HG02759 (cell line): ENCODE measurements around the gene TMEM43.

Experiments used
- ATAC-seq: cut with Tn5 transposase; IDR thresholded peaks from one replicate; pipeline ENCODE4 v1.9.1; 2021; ENCODE audit warnings: mild to moderate bottlenecking, moderate library complexity; ENCODE audit not compliant: unreplicated experiment

TMEM43 gene

DNA sequence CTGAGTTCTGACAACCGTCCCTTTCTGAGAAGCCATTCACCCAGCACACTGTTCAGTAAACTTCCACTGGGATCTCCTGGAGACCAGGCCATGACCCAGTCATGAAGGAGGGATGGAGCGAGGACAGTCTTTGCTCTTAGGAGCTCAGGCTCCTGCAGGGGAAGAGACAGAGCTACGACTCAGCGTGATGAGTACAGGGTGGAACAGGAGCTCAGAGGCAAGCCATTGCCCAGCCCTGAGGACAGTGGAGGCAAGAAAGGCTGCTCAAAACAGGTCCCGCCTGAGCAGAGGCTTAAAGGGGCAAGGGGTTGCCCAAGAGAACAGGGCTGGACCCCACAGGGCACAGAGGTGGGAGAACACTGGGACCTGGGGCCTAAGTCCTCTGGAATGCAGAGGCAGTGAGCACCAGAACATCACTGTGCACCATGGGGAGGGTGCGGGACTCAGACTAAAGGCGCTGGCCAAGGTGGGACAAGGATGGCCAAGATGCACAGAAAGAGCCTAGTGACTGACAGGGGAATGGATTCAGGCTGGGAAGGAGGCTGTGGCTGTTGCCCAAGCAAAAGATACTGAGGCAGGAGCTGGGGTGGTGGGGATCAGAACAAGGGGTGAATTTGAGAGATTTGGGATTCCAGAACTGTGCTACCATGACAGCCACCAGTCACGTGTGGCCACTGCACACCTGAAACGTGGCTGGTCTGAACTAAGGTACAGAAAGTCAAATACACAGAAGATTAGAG is 25.8 kb downstream of the TMEM43 start:
- no peak for ATAC-seq

DNA sequence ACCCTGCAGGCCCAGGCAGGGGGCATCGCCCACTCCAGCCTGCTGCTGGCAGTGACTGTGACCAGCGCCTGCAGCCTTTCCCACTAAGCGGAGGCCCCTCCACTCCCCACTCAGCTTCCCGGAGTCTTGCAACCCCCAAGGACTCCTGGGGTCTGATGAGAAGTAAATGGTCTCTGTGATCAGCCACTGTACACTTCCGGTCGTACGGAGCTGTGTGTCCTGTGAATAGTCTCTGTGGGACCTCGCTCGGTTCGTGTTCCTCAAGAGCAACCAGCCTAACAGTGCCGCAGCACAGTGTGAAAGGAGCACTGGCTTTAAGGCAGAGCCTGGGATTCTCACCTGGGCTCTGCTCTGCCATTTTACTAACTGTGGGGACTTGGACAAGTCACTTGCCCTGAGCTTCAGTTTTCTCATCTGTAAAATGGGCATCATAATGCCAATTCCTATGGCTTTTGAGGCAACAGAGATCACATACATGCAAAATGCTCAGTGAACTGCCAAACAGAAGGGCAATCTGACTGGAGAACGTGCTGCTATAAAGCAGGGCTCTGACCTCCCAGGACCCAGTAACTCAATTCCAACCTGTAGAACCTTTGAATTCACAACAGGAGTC is 26.7 kb downstream of the TMEM43 start:
- no peak for ATAC-seq

DNA sequence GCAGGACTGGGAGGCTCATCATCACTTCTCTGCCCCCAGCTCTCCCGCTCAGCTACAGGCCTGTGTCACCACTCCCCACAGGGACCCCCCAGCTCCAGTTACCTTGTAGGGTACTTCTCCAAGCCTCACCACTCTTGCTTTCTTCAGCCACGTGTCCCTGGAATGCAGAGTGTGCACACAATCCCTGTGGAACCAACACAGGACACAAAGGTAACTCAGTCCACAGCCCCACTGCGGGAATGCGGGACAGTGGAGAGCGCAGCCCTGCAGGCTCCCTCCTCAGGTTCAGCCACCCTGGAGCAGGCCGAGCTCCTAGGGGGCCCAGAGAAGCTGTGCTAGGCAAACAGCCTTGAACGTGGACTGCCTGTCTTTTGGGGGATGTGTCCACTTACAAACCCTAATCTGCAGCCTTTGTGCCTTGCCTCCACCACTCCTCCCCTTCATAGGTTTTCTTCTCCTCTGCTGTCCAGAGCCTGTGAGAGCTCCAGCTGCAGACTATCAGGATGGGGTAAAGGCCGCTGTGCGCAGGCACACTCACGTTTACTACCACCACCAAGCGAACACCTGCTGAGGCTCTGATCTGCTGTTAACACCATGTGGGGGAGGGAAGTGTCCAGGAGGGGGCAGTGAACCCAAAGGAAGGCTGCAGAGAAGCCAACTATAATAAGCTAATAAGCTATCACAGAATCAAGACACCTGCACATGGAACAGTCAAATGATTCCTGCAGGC is 27.5 kb downstream of the TMEM43 start:
- no peak for ATAC-seq

DNA sequence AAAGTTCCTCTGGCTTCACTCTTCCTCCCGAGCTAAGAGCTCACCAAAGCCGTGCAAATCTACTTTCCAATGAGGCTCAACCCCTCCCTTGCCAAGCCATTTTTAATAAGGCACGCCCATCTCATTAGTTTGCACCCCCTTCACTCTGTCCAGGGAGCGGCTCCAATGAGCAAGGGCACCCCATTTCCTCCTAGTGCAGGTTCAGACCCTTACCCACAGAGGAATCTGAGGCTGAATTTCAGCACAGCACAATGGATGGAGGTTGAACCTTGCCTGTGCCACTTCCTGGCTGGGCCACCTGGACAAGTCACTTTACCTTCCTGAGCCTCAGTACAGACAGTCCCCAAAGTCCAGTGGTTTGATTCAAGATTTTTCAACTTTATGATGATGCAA is 28.1 kb downstream of the TMEM43 start:
- no peak for ATAC-seq

DNA sequence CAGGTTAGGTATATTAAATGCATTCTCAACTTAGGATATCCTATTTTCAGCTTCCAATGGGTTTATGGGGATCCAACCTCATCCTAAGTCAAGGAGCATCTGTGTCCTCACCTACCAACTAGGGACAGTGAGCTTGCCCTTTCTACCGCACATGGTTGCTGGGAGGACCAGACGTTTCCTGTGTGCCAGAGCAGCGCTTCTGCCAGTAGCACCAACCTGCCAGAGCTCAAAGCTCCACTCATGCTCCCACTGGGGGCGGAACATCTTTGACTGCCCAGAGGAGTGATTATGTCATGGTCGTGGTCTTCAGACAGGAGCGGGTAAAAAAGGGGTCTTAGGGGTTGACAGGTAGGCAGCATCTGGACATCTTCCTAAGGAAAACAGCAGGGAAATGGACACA is 28.8 kb downstream of the TMEM43 start:
- ATAC-seq: no peak

DNA sequence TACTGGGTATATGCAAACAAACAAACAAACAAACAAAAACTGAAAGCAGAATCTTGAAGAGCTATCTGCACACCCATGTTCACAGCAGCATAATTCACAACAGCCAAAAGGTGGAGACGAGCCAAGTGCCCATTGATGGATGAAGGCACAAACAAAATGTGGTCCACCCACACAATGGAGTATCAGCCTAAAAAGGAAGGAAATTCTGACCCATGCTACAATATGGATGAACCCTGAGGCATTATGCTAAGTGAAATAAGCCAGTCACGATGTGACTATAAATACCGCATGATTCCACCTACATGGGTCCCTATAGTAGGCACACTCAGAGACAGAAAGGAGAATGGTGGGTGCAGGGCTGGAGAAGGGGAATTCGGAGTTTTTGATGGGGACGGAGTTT is 29.4 kb downstream of the TMEM43 start:
- ATAC-seq: no peak

DNA sequence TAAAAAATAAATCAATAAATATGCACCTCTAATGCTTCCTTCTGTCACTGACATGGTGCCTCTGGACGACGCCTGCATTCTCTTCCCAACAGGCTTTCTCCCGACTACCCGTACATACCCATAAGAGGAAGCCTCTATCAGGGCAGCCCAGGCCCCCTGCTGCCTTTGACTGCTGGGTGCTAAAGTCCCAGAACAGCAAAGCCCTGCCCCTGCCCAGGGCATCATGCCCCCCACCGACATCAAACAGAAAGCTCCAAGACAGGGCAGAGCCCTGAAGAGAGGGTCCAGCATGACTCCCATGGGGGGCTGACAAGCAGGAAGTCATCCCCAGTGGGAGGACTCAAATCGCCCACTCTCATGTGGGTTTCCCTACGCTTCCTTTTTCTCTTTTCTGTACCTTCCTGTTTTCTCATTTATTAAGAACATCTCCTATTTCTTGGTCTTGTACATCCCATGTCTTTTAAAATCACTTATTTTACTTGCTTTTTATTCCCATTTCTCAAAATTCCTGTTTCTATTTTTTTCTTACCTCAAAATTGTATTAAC is 30.1 kb downstream of the TMEM43 start:
- ATAC-seq: no peak

DNA sequence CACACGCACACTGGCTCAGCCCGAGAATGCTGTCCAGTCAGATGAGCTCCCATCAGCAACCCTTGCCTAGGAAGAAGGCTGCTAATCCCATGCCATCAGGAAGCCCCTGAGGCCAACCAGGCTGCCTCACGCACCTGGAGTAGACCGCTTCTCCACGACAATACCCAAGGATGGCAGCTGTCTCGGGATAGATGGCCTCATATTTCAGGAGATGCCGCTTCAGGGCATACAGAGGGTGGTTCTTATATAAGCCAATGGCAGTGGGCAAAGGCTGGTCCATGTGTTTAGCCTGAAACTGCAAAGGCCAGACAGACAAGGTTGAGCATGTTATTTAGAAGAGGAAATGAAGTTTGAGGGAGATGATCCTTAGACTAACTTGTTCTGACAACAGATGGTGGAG is 31.3 kb downstream of the TMEM43 start:
- no peak for ATAC-seq

DNA sequence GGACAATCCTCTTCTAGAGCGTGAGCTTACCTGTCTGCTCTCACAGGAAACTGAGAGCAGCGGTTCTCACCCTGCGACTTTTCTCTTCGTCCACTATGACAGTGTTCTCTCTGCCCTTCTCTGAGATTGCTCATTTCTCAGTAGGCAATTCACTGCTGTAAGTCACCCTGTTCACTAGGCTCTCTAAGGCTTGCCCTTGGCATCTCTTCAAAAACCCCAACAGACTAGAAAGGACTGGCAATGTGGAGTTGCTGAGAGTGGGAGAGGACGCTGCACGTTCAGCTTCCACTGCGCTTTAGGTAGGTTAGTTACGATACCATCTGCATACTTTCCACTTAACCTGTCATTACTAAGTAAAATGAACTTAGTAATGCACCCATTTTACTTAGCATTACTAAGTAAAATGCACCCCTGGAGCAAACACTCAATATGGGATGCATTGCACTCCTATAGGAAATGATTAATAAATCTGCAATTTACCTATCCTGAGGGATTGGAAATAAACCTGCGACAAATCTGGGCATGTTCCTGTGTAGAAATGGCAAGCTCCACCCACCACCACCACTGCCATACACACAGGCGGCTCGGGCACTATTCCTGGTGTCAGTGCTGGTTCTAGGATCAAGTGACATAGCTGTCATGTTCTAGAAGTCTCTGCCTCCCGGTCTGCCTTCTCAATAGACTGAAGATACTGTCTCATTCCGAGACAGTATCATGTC is 32.1 kb downstream of the TMEM43 start:
- no peak for ATAC-seq

DNA sequence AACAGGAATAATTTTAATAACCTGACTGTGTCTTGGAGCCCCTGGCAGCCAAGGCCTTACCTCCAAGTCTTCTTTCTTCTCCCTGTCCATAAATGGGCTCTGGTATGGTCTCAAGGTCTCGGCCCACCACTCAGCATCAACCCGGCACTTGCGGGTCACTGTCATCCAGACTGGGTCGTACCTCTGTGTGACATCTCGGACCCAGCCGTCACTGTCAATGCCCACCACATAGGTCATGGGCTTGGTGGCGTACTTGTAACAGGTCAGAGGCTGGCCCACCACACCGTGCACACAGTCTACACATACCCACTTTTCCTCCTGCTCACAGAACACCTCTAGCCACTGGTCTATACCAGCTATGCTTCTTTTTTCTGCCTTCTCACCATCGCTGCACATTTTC is 33.1 kb downstream of the TMEM43 start:
- ATAC-seq: no peak

DNA sequence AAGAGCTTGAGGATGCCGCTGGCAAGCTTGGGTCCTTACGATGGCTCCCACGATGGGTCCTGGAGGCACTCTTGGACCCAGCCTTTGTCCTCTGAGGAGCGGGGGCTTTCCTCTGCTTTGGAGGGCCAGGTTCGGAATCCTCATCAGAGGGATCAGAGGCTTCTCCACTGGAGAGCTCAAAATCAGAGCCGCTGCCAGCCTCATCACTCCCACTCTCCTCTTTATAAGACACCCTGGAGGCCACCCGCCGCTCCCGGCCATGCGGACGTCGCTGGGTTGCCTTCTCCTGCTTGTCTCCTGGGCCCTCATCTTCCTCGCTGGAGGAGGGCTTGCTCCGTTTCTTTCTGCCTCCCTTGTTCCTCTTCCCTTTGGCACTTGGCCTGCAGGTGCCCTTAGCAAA is 33.5 kb downstream of the TMEM43 start:
- ATAC-seq: no peak

DNA sequence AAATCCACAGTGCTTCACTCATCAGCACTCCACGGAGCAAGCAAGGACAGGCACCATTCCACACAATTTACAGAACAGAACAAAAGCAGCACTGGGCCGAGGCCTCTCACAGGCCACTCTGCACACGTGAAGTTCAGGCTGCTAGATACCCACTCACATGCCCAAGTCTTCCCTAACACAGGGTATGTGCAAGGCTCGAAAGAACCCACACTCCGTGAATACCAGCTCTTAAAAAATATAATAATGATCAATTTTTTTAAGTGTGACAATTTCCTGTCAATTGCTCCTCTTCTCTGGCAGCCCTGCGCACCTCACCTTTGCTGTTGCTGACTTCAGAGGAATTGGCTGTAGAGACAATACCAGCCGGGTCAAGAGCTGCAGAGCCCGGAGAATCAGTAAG is 34.6 kb downstream of the TMEM43 start:
- ATAC-seq: no peak

DNA sequence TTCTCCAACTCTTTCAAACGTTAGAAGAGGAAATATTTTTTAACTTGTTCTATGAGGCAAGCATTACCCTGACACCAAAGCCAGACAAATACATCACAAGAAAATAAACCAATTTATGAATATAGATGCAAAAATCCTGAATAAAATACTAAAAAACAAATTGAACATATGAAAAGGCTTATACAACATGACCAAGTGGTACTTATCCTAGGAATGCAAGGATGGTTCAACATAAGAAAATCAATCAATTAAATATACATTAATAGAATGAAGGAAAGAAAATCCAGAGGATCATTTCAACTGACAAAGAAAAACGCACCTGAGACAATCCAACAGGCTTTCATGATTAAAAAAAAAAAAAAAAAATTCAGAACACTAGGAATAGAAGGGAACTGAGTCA is 36.4 kb downstream of the TMEM43 start:
- ATAC-seq: no peak

DNA sequence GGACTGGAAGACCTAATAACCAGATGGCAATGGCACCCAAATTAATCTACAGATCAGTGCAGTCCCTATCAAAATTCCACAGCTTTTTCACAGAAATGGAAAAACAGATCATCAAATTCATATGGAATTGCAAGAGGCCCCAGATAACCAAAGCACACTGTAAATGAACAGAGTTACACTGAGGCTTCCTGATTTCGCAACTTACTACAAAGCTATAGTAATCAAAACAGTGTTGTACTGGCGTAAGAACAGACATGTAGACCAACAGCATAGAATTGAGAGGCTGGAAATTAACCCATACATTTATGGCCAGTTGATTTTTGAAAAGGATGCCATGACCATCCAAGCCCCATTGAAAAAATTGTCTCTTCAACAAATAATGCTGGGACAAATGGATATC is 37.3 kb downstream of the TMEM43 start:
- ATAC-seq: no peak

DNA sequence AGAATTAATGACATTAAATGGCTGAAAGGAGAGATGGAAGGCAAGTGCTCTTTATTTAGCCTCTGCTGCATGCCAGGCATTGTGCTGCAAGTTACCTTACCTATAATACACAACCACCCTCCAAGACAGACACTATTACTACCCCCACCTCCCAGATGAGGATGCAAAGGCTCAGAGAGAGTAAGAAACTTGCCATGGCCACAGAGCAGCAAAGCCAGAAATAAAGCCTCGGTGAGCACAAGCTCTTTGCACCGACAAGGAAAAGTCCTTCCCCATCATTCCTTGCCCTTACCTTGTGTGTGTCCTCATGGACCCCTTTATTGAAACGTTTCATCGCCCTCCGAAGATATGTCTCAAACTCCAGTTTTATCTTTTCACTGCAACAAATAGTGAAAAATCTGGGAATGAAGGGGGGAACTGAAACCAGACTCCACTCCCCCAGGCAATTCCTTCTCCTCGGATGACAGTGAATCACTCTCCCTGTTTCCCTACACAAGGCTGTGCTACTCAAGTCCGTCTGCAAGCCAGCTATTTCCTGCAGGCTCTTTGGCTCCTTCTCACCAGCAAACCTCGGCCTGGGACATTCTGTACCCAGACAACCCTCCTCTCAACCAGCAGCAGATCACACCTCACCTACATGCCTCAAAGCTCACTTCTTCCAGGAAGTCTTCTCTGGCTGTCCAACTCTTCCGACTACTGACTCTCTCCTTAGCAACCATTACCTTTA is 42.2 kb downstream of the TMEM43 start:
- ATAC-seq: no peak

DNA sequence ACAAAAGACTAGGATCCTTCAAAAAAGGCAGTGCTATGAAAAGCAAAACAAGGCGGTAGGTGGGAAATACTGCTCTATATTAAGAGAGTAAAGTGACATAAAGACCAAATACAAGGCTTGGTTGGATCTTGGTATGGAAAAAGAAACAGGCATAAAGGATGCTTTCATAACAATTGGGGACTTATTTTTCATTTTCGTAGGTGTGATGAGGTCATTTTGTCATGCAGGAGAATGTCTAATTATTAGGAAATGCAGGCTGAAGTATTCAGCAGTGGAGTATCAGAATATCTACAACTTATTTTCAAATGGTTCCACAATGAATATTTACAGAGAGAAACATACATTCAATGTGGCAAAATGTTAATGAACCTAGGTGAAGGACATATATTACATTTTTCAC is 44.6 kb downstream of the TMEM43 start:
- no peak for ATAC-seq

DNA sequence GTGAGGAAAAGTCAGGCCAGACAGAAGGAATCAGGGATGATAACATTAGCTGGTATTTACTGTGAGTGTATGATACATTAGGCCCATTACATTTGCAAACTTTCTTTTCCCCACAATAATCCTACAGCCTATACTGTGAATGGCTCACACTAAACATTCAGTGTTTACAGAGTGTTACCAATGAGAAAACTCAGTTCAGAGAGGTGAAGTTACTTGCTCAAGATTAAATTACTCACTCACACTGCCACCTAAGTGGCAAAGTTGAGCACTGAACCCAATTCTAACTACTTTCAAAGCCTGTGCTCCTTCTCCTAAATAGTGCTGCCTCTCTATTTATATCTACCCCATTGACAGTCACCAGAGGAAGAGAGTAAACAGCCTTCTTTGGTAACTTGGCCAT is 45.0 kb downstream of the TMEM43 start:
- no peak for ATAC-seq

DNA sequence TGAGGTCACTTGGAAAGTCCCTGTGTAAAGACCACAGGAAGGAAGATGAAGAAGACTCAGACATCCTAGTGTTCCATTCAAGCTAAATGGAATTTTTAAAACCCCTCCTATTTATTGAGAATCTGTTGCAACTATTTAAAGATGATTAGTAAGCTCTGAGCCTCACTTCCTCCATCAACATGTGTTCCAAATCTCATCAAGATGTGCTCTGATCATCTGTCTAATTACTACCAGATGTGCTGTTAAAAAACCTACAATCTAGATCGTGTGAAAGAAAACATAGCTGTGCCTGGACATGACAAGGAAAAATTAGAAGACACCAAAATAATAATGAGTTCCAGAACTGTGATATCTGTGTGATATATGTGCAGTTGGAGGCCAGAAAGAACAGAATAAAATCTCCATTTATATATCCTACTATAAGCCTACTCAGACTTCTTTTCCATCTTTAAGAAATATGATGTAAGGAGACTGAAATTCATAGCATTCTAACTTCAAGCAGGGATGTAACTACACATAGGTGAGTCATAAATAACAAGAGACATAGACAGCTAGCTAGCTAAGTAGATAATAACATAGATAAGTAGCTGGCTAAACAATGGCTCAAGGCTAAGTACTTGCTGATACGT is 45.8 kb downstream of the TMEM43 start:
- no peak for ATAC-seq

DNA sequence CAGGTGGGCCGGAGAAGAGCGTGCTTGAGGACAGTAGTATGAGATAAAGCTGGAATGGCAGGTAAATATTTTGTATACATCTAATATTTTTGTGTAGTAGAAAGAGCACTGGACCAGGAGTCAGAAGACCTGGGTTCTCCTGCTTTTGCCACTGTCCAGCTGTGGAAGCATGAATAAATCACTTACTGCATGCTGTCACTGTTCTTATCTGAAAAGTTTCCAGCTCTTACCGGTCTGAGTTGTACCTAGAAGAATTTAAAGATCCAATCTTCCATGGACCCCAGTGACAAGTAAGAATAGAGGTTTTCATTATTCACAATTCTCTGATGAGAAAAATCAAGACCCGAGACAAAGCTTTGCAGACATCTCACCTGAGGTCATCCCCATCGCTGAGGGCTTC is 47.6 kb downstream of the TMEM43 start:
- no peak for ATAC-seq

DNA sequence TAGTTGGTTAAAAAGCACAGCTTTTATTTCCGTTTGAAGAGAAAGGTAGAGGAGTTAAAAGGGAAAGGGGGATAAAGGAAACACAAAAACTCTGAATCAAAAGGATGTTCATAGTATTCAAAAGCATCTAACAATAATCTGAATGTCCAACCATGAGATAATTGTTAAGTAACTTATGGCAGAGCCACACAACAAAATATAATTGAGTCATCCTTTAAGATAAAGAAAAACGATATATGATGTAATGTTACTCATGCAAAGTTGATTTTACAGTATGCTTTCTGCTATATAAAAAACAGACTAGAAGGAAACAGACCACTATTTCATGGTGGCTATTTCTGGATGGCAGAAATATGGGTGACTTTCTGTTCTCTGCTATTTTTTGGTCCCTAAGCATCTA is 49.6 kb downstream of the TMEM43 start:
- ATAC-seq: no peak
